H1 (cell line): ENCODE data around the gene SYCE3.

Experiments used
- ASH2L ChIP-seq: fragments of 200-600, 300-600 bp; sonication (generic); IDR thresholded peaks from one replicate; pipeline ENCODE4 v1.7.1; 2017; ENCODE audit warnings: low read length
- BRCA1 ChIP-seq: IDR thresholded peaks from 2 replicates; pipeline ENCODE4 v1.6.1; 2012; ENCODE audit warnings: low read depth, low read length, improper control_type of control experiment
- EP300 ChIP-seq, 2 experiments: IDR thresholded peaks; 1 replicate in 1 of 2; 2 replicates in 1 of 2; pipeline ENCODE4 v1.6.1; 2011 to 2012; ENCODE audit warnings: low read depth in 2 of 2, low read length in 2 of 2, mild to moderate bottlenecking in 2 of 2, borderline replicate concordance in 1 of 2, inconsistent platforms in 1 of 2, moderate library complexity in 1 of 2
- JUN ChIP-seq: IDR thresholded peaks from 2 replicates; pipeline ENCODE4 v1.6.1; 2011; ENCODE audit warnings: low read depth, mild to moderate bottlenecking, improper control_type of control experiment, low read length
- MAFK ChIP-seq: IDR thresholded peaks from 2 replicates; pipeline ENCODE4 v1.6.1; 2012; ENCODE audit warnings: low read depth, mild to moderate bottlenecking, improper control_type of control experiment, low read length
- NRF1 ChIP-seq: IDR thresholded peaks from 2 replicates; pipeline ENCODE4 v1.6.1; 2011; ENCODE audit warnings: mild to moderate bottlenecking, low read depth, low read length, improper control_type of control experiment
- POLR2A ChIP-seq, 2 experiments: IDR thresholded peaks; 1 replicate in 1 of 2; 2 replicates in 1 of 2; pipeline ENCODE4 v1.6.1; 2011; ENCODE audit warnings: low read depth in 2 of 2, low read length in 2 of 2, mild to moderate bottlenecking in 2 of 2; ENCODE audit errors: control extremely low read depth in 1 of 2
- POLR2AphosphoS5 ChIP-seq: IDR thresholded peaks from 2 replicates; pipeline ENCODE4 v1.6.1; 2011; ENCODE audit warnings: low read depth, low read length
- ZNF274 ChIP-seq: IDR thresholded peaks from 2 replicates; pipeline ENCODE4 v1.7.0; 2012; ENCODE audit warnings: low read length, borderline replicate concordance; ENCODE audit errors: extremely low read depth
- TF ChIP-seq, protein P1 (sequence below), 3 experiments: IDR thresholded peaks; 1 replicate in 2 of 3; 2 replicates in 1 of 3; pipeline versions ENCODE4 v1.5.1 to v1.6.1; 2011; ENCODE audit warnings: low read length in 3 of 3, mild to moderate bottlenecking in 3 of 3, inconsistent platforms in 2 of 3, low read depth in 1 of 3, moderate library complexity in 1 of 3; ENCODE audit not compliant: insufficient read depth in 1 of 3; ENCODE audit errors: control extremely low read depth in 1 of 3
- TF ChIP-seq, protein P2 (sequence below): IDR thresholded peaks from 2 replicates; pipeline ENCODE4 v1.6.1; 2012; ENCODE audit warnings: inconsistent platforms
- TF ChIP-seq, protein P3 (sequence below): IDR thresholded peaks from 2 replicates; pipeline ENCODE4 v1.6.1; 2012; ENCODE audit warnings: inconsistent platforms
- TF ChIP-seq, protein P4 (sequence below): fragments of 300-600 bp; sonication (generic); IDR thresholded peaks from 2 replicates; pipeline ENCODE4 v1.7.1; 2012; ENCODE audit warnings: low read length, moderate library complexity, mild to moderate bottlenecking, inconsistent platforms; ENCODE audit not compliant: insufficient replicate concordance

DNA sequence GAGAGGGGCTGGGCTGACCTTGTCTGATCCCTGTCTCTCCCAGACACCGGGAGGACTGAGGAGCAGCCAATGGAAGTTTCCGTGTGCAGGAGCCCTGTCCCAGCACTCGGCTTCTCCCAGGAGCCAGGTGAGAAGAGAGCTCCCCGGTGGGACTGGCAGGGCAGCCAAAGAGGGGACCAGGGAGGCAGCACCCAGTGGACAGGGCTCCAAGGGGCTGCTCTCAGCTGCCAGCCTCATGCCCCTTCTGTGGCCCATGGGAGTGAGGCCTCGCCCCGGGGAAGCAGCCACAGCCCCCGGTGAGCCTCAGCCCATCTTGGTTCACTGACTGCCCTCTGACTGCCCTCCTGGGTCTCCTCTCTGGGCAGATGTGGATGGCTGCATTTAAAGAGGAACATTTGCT, 44.1 kb downstream of the SYCE3 start:
- TF ChIP-seq, protein P1, sequence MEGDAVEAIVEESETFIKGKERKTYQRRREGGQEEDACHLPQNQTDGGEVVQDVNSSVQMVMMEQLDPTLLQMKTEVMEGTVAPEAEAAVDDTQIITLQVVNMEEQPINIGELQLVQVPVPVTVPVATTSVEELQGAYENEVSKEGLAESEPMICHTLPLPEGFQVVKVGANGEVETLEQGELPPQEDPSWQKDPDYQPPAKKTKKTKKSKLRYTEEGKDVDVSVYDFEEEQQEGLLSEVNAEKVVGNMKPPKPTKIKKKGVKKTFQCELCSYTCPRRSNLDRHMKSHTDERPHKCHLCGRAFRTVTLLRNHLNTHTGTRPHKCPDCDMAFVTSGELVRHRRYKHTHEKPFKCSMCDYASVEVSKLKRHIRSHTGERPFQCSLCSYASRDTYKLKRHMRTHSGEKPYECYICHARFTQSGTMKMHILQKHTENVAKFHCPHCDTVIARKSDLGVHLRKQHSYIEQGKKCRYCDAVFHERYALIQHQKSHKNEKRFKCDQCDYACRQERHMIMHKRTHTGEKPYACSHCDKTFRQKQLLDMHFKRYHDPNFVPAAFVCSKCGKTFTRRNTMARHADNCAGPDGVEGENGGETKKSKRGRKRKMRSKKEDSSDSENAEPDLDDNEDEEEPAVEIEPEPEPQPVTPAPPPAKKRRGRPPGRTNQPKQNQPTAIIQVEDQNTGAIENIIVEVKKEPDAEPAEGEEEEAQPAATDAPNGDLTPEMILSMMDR (IDR thresholded peaks at IDR 0.05; ENCODE audit: control extremely low read depth in 1 of 3, insufficient read depth in 1 of 3, low read depth in 1 of 3, low read length in 3 of 3) = no peak
- TF ChIP-seq ZNF274 (no peak), BRCA1 (no peak), JUN (no peak), ASH2L (no peak), NRF1 (no peak), POLR2AphosphoS5 (no peak), POLR2A (IDR thresholded peaks at IDR 0.05; ENCODE audit: control extremely low read depth in 1 of 2, low read depth in 2 of 2, low read length in 2 of 2) (no peak), EP300 (IDR thresholded peaks at IDR 0.05; ENCODE audit: borderline replicate concordance in 1 of 2, low read depth in 2 of 2, low read length in 2 of 2) (no peak), MAFK (no peak)
- TF ChIP-seq, protein P2, sequence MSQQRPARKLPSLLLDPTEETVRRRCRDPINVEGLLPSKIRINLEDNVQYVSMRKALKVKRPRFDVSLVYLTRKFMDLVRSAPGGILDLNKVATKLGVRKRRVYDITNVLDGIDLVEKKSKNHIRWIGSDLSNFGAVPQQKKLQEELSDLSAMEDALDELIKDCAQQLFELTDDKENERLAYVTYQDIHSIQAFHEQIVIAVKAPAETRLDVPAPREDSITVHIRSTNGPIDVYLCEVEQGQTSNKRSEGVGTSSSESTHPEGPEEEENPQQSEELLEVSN = no peak
- TF ChIP-seq, protein P3, sequence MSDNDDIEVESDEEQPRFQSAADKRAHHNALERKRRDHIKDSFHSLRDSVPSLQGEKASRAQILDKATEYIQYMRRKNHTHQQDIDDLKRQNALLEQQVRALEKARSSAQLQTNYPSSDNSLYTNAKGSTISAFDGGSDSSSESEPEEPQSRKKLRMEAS = no peak
- TF ChIP-seq, protein P4, sequence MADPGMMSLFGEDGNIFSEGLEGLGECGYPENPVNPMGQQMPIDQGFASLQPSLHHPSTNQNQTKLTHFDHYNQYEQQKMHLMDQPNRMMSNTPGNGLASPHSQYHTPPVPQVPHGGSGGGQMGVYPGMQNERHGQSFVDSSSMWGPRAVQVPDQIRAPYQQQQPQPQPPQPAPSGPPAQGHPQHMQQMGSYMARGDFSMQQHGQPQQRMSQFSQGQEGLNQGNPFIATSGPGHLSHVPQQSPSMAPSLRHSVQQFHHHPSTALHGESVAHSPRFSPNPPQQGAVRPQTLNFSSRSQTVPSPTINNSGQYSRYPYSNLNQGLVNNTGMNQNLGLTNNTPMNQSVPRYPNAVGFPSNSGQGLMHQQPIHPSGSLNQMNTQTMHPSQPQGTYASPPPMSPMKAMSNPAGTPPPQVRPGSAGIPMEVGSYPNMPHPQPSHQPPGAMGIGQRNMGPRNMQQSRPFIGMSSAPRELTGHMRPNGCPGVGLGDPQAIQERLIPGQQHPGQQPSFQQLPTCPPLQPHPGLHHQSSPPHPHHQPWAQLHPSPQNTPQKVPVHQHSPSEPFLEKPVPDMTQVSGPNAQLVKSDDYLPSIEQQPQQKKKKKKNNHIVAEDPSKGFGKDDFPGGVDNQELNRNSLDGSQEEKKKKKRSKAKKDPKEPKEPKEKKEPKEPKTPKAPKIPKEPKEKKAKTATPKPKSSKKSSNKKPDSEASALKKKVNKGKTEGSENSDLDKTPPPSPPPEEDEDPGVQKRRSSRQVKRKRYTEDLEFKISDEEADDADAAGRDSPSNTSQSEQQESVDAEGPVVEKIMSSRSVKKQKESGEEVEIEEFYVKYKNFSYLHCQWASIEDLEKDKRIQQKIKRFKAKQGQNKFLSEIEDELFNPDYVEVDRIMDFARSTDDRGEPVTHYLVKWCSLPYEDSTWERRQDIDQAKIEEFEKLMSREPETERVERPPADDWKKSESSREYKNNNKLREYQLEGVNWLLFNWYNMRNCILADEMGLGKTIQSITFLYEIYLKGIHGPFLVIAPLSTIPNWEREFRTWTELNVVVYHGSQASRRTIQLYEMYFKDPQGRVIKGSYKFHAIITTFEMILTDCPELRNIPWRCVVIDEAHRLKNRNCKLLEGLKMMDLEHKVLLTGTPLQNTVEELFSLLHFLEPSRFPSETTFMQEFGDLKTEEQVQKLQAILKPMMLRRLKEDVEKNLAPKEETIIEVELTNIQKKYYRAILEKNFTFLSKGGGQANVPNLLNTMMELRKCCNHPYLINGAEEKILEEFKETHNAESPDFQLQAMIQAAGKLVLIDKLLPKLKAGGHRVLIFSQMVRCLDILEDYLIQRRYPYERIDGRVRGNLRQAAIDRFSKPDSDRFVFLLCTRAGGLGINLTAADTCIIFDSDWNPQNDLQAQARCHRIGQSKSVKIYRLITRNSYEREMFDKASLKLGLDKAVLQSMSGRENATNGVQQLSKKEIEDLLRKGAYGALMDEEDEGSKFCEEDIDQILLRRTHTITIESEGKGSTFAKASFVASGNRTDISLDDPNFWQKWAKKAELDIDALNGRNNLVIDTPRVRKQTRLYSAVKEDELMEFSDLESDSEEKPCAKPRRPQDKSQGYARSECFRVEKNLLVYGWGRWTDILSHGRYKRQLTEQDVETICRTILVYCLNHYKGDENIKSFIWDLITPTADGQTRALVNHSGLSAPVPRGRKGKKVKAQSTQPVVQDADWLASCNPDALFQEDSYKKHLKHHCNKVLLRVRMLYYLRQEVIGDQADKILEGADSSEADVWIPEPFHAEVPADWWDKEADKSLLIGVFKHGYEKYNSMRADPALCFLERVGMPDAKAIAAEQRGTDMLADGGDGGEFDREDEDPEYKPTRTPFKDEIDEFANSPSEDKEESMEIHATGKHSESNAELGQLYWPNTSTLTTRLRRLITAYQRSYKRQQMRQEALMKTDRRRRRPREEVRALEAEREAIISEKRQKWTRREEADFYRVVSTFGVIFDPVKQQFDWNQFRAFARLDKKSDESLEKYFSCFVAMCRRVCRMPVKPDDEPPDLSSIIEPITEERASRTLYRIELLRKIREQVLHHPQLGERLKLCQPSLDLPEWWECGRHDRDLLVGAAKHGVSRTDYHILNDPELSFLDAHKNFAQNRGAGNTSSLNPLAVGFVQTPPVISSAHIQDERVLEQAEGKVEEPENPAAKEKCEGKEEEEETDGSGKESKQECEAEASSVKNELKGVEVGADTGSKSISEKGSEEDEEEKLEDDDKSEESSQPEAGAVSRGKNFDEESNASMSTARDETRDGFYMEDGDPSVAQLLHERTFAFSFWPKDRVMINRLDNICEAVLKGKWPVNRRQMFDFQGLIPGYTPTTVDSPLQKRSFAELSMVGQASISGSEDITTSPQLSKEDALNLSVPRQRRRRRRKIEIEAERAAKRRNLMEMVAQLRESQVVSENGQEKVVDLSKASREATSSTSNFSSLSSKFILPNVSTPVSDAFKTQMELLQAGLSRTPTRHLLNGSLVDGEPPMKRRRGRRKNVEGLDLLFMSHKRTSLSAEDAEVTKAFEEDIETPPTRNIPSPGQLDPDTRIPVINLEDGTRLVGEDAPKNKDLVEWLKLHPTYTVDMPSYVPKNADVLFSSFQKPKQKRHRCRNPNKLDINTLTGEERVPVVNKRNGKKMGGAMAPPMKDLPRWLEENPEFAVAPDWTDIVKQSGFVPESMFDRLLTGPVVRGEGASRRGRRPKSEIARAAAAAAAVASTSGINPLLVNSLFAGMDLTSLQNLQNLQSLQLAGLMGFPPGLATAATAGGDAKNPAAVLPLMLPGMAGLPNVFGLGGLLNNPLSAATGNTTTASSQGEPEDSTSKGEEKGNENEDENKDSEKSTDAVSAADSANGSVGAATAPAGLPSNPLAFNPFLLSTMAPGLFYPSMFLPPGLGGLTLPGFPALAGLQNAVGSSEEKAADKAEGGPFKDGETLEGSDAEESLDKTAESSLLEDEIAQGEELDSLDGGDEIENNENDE = no peak
